ENCODE results near the gene VEGFA. TPM values are rescaled to one million over a fixed set of nuclear protein-coding genes. Genes with fewer than 3 reads are reported as not detected.

VEGFA gene
- total RNA-seq, 2 experiments from 2014 or later, result 64.6 to 72.8 TPM

DNA sequence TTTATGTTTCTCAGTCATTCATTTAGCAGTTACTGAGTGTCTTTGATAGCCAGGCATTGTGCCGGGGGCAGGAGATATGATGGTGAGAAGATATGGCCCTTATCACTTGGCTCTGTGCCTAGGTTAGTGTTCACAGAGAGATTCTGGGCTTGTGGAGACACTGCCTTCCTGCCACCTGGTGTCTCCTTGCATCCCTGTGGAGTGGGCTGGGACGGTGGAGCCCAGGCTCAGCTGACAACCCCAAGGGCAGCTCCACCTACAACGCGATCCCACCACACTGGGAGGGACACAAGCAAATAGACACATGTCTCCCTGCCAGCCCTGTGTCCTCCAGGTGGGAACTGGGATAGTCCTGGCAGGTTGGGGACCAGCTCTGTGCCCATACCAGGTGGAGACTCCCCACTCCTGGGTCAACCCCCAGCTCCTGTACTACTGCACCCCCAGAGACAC is 30.3 kb upstream of the VEGFA start:
- Mint-ChIP-seq H3K4me1 (no peaks in the 10 kb centered on the region), H3K9me3 (ENCODE audit: low read depth) (no peaks in the 10 kb centered on the region), H3K4me3 (no peak overlapping the region), H3K27me3 (no peaks in the 10 kb centered on the region), H3K36me3 (ENCODE audit: low read depth) (no peaks in the 10 kb centered on the region), H3K27ac (no peak overlapping the region)
- CTCF ChIA-PET, result interaction anchor here (1.0 kb wide), 1 partner anchor 33 kb away, joined by 3 read pairs; no protein-coding TSS in a partner anchor
- no peak for ATAC-seq
- DNase-seq, result no peak
- intact Hi-C loops (cut with DNase I, micrococcal nuclease), result no loop called here
- POLR2A ChIA-PET, result no interaction called here

DNA sequence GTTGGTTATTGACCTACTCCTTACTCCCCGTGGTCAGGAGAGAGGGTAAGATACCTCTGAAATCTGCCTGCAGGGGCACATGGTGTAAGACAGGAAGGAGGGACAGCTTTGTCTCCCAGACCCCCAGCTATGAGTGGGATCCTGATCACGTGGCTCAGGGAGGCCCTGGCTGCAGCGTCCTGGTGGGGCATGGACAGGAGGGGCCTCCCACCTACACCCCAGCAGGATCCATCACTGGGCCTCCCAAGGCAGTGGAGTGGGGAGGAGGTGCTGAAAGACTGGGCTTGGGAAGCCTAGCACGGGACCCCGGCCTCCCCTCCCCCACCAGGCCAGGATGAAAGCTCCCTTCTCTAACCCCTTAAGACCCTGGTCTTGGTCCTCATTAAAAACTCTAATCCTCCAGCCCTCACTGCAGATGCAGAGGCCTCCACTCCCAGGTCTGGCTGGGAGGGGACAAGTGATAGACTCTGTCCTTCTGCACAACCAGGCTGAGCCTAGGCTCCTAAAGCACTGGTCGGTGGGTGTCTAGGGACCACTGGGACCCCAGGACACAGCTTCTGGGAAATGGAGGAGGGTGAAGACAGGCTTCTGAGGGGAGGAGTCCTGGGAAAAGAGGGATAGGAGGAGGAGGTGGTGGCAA is 29.6 kb upstream of the VEGFA start:
- Mint-ChIP-seq H3K27me3 (no peaks in the 10 kb centered on the region), H3K27ac (no peak overlapping the region), H3K4me1 (no peaks in the 10 kb centered on the region), H3K9me3 (ENCODE audit: low read depth) (no peaks in the 10 kb centered on the region), H3K4me3 (no peak overlapping the region), H3K36me3 (ENCODE audit: low read depth) (no peaks in the 10 kb centered on the region)
- POLR2A ChIA-PET, result no interaction called here
- CTCF ChIA-PET, result interaction anchor here (0.5 to 1.0 kb wide), 2 partner anchors 32 to 39 kb away, joined by 3 read pairs; no protein-coding TSS in a partner anchor
- intact Hi-C loops (cut with DNase I, micrococcal nuclease), result no loop called here
- no peak for ATAC-seq
- DNase-seq, result no peak

DNA sequence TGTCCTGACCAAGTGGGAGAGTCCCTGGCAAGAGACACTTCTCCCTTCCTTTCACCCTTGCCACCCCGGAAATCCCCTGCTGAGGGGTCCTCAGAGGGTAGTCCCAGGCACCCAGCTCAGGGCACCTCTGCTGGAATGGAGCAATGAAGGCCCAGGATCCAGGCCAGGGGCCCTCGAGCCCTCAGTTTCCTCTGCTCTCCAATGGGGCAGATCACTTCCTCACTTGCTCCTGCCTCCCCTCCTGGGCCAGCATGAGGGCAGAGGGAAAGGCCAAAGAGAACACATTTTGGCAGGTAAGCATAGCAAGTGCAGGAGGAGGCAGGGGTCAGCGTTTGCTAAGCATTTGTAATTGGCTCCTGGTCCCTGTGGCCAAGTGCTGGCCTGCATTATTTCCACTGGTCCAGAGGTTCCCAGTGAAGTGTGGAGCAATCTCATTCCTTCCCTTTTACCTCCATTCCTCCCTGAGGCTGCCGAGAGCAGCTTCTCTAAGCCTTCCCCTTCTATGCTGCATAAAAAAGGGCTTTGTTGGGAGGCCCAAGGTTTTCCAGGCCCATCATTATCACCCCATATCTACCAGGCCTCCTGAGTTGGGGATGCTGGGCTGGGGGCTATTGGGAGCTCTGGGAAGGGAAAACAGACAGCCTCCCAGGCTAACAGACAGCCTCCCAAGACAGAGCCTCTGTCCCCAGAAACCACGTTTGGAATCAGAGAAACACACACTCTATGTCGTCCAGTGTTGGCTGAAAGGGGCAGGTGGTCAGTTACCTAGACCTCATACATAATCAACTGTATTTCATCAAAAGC is 28.8 kb upstream of the VEGFA start:
- no peak overlapping the region for H3K4me3 Mint-ChIP-seq

GRCh38 chr6:43741829-43742228 is 28.2 kb upstream of the VEGFA start:
- Mint-ChIP-seq H3K36me3 (ENCODE audit: low read depth) (no peaks in the 10 kb centered on the region), H3K4me1 (no peaks in the 10 kb centered on the region), H3K27ac (no peak overlapping the region), H3K27me3 (peaks cover 4% of the 10 kb centered on the region), H3K4me3 (no peak overlapping the region), H3K9me3 (ENCODE audit: low read depth) (no peaks in the 10 kb centered on the region)
- ATAC-seq (no peak), DNase-seq (no peak)
- ChIA-PET CTCF (interaction anchor here (0.6 to 1.1 kb wide), 2 partner anchors 11 to 337 kb away, joined by 4 read pairs; no protein-coding TSS in a partner anchor), POLR2A (no interaction called here)
- intact Hi-C loops (cut with DNase I, micrococcal nuclease), result no loop called here

More for the DNA sequence above, 28.8 kb upstream of the VEGFA start:
- H3K36me3 Mint-ChIP-seq (ENCODE audit: low read depth), result no peaks in the 10 kb centered on the region
- ChIA-PET POLR2A (no interaction called here), CTCF (no interaction called here)
- no peak for DNase-seq
- no peaks in the 10 kb centered on the region for H3K9me3 Mint-ChIP-seq (ENCODE audit: low read depth)
- no peak overlapping the region for H3K27ac Mint-ChIP-seq
- intact Hi-C loops (cut with DNase I, micrococcal nuclease), result no loop called here
- no peaks in the 10 kb centered on the region for H3K4me1 Mint-ChIP-seq
- H3K27me3 Mint-ChIP-seq, result peaks cover 3% of the 10 kb centered on the region
- ATAC-seq, result no peak

GRCh38 chr6:43742285-43742684 is 27.7 kb upstream of the VEGFA start:
- Mint-ChIP-seq H3K9me3 (ENCODE audit: low read depth) (no peaks in the 10 kb centered on the region), H3K27me3 (peaks cover 4% of the 10 kb centered on the region), H3K4me3 (no peak overlapping the region), H3K36me3 (ENCODE audit: low read depth) (no peaks in the 10 kb centered on the region), H3K27ac (no peak overlapping the region), H3K4me1 (no peaks in the 10 kb centered on the region)
- CTCF ChIA-PET, result interaction anchor here (0.6 to 1.1 kb wide), 3 partner anchors 11 to 337 kb away, joined by 4 read pairs; no protein-coding TSS in a partner anchor
- DNase-seq, result no peak
- ATAC-seq, result no peak
- intact Hi-C loops (cut with DNase I, micrococcal nuclease), result no loop called here
- POLR2A ChIA-PET, result no interaction called here

DNA sequence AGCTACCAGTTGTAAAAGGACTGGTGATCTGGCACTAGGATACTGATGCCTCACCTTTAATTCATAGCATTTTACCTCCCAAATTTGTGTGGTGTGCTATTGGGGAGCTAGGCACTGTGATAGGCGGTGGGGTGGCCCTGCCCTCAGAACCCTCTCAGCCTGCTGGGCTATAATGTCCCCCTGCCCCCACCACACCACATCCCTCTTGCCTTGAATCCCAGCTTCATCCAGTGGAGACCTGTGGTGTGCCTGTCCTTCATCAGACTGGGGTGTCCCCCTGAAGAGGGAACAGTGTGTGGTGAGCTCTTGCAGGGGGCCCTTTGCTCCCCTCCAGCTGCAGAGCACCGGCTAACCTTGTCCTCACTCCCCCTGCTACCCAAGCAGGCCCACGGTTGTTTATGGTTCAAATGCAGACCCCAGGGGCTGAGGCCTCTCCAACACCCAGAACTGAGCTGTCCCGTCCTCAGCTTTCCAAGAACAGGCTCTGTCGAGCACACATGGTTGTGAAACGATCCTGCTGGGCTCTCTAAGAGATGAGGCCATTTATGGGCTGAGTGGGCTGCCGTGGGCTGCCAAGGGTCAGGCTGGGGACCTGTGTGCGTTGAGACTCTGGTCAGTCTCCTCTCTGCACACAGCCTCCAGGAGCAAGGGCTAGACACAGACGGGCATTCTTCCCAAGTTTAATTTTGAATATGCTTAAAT is 26.9 kb upstream of the VEGFA start:
- POLR2A ChIA-PET, result no interaction called here
- Mint-ChIP-seq H3K27me3 (peaks cover 6% of the 10 kb centered on the region), H3K9me3 (ENCODE audit: low read depth) (no peaks in the 10 kb centered on the region), H3K36me3 (ENCODE audit: low read depth) (no peaks in the 10 kb centered on the region), H3K4me3 (no peak overlapping the region), H3K27ac (no peak overlapping the region), H3K4me1 (no peaks in the 10 kb centered on the region)
- no peak for DNase-seq
- intact Hi-C loops (cut with DNase I, micrococcal nuclease), result no loop called here
- CTCF ChIA-PET, result interaction anchor here (0.7 to 1.2 kb wide), 4 partner anchors 21 to 336 kb away, joined by 3 to 6 read pairs (median 4); no protein-coding TSS in a partner anchor
- no peak for ATAC-seq

GRCh38 chr6:43743682-43744381 is 26.2 kb upstream of the VEGFA start:
- DNase-seq (no peak), ATAC-seq (no peak)
- no peak overlapping the region for H3K4me3 Mint-ChIP-seq
- ChIA-PET CTCF (interaction anchor here (0.8 to 2.1 kb wide), 4 partner anchors 14 to 320 kb away, joined by 3 to 11 read pairs (median 4); partner anchors contain the start of gene VEGFA), POLR2A (no interaction called here)
- H3K27ac Mint-ChIP-seq, result no peak overlapping the region
- intact Hi-C loops (cut with DNase I, micrococcal nuclease), result no loop called here
- H3K27me3 Mint-ChIP-seq, result peaks cover 6% of the 10 kb centered on the region
- H3K36me3 Mint-ChIP-seq (ENCODE audit: low read depth), result no peaks in the 10 kb centered on the region
- no peaks in the 10 kb centered on the region for H3K9me3 Mint-ChIP-seq (ENCODE audit: low read depth)
- H3K4me1 Mint-ChIP-seq, result no peaks in the 10 kb centered on the region

- CTCF ChIA-PET, result interaction anchor here (0.8 to 2.1 kb wide), 5 partner anchors 10 to 91 kb away, joined by 3 to 11 read pairs (median 3); partner anchors contain the start of gene VEGFA
- no peaks in the 10 kb centered on the region for H3K4me1 Mint-ChIP-seq
Measured at GRCh38 chr6:43744491-43744890, 25.5 kb upstream of the VEGFA start.

GRCh38 chr6:43744931-43745727 is 24.9 kb upstream of the VEGFA start:
- H3K4me3 Mint-ChIP-seq, result no peak overlapping the region
- H3K27ac Mint-ChIP-seq, result no peak overlapping the region
- ChIA-PET POLR2A (no interaction called here), CTCF (interaction anchor here (0.6 to 2.1 kb wide), 6 partner anchors 11 to 367 kb away, joined by 3 to 11 read pairs (median 4); partner anchors contain the start of gene VEGFA)
- DNase-seq (no peak), ATAC-seq (no peak)
- no peaks in the 10 kb centered on the region for H3K9me3 Mint-ChIP-seq (ENCODE audit: low read depth)
- no peaks in the 10 kb centered on the region for H3K36me3 Mint-ChIP-seq (ENCODE audit: low read depth)
- intact Hi-C loops (cut with DNase I, micrococcal nuclease), result no loop called here
- H3K27me3 Mint-ChIP-seq, result peaks cover 6% of the 10 kb centered on the region
- H3K4me1 Mint-ChIP-seq, result no peaks in the 10 kb centered on the region

More at GRCh38 chr6:43744491-43744890, 25.5 kb upstream of the VEGFA start:
- H3K9me3 Mint-ChIP-seq (ENCODE audit: low read depth), result no peaks in the 10 kb centered on the region
- no peak overlapping the region for H3K27ac Mint-ChIP-seq
- POLR2A ChIA-PET, result no interaction called here
- H3K36me3 Mint-ChIP-seq (ENCODE audit: low read depth), result no peaks in the 10 kb centered on the region
- H3K27me3 Mint-ChIP-seq, result peaks cover 6% of the 10 kb centered on the region
- no peak for ATAC-seq
- DNase-seq, result no peak
- H3K4me3 Mint-ChIP-seq, result no peak overlapping the region
- intact Hi-C loops (cut with DNase I, micrococcal nuclease), result no loop called here

GRCh38 chr6:43746071-43746470 is 23.9 kb upstream of the VEGFA start:
- CTCF ChIA-PET, result interaction anchor here (2.1 kb wide), 1 partner anchor 23 kb away, joined by 11 read pairs; the partner anchor contains the start of gene VEGFA
- peaks cover 6% of the 10 kb centered on the region for H3K27me3 Mint-ChIP-seq
- DNase-seq (no peak), ATAC-seq (no peak)
- no peaks in the 10 kb centered on the region for H3K36me3 Mint-ChIP-seq (ENCODE audit: low read depth)
- H3K4me1 Mint-ChIP-seq, result no peaks in the 10 kb centered on the region
- POLR2A ChIA-PET, result no interaction called here
- H3K4me3 Mint-ChIP-seq, result no peak overlapping the region
- H3K27ac Mint-ChIP-seq, result no peak overlapping the region
- H3K9me3 Mint-ChIP-seq (ENCODE audit: low read depth), result no peaks in the 10 kb centered on the region
- intact Hi-C loops (cut with DNase I, micrococcal nuclease), result no loop called here

Data from activated CD4-positive, alpha-beta T cell treated with anti-CD3 and anti-CD28 coated beads for 36 hours (primary cell).